Mucosa of descending colon (tissue), 3 donors: ENCODE measurements around the gene S100PBP. TPM values are rescaled to one million over a fixed set of nuclear protein-coding genes. Genes with fewer than 3 reads are reported as not detected.

ENCODE experiments used
- ATAC-seq: fragments of 200-7000 bp; cut with Tn5 transposase; one replicate; pipeline ENCODE4 v1.9.1; 2020; ENCODE audit warnings: mild to moderate bottlenecking, moderate library complexity
- DNase-seq, 3 donors: peaks; one replicate each; pipeline ENCODE4 v3.0.0-alpha.2; 2020
- H3K36me3 ChIP-seq: fragments of 200-600 bp; one replicate; pipeline ENCODE4 v1.8.0; 2021; ENCODE audit warnings: low read depth, mild to moderate bottlenecking
- H3K4me1 ChIP-seq: fragments of 200-600 bp; one replicate; pipeline ENCODE4 v1.8.0; 2021; ENCODE audit warnings: low read depth, mild to moderate bottlenecking
- H3K4me3 ChIP-seq: fragments of 200-600 bp; one replicate; pipeline ENCODE4 v1.8.0; 2021; ENCODE audit warnings: mild to moderate bottlenecking
- H3K9me3 ChIP-seq: fragments of 200-600 bp; one replicate; pipeline ENCODE4 v1.8.0; 2021; ENCODE audit warnings: mild to moderate bottlenecking
- CTCF ChIP-seq: fragments of 200-600 bp; IDR thresholded peaks from one replicate; pipeline ENCODE4 v1.8.0; 2022; ENCODE audit warnings: antibody characterized with exemption, mild to moderate bottlenecking
- intact Hi-C, 2 donors: fragments of 100-400 bp; cut with DNase I in 1 of 2; cut with micrococcal nuclease in 1 of 2; formaldehyde crosslinking; loops; one replicate each; pipeline versions ENCODE4 v1.11.0 to v1.11.1; 2022; cut with DNase I, micrococcal nuclease
- total RNA-seq, 3 donors: library from RNA; stranded (reverse); fragmentation: NEBNext Ultra II Directional in 2 of 3; extraction: Animal tissue kit (Norgen Biotek cat#: 25700) in 2 of 3; gene quantifications; one replicate each; pipeline versions ENCODE4 v1.2.1 to v1.2.4, GENCODE V29; 2021 to 2023
- donor health status: DM: no; HTN: no; CAD: no; lungs with moderate emphysema.
- donor health status: DM: no; HTN: no; CAD: no.
- donor health status: DM: no; HTN: yes; CAD: no.

The S100PBP gene
- total RNA-seq, 3 donors from 2014 or later, result 23.7 to 38.8 (median 31.0) TPM

- Histone ChIP-seq H3K4me3 (no peak overlapping the region), H3K36me3 (no peaks in the 10 kb centered on the region), H3K9me3 (no peaks in the 10 kb centered on the region), H3K4me1 (no peaks in the 10 kb centered on the region)
- ATAC-seq (no peak), DNase-seq (no peak)
- TF ChIP-seq CTCF, result no peak
- intact Hi-C loops, result no loop called here
These were observed 45.9 kb downstream of the S100PBP start for GRCh38 chr1:32863218-32863880.

DNA sequence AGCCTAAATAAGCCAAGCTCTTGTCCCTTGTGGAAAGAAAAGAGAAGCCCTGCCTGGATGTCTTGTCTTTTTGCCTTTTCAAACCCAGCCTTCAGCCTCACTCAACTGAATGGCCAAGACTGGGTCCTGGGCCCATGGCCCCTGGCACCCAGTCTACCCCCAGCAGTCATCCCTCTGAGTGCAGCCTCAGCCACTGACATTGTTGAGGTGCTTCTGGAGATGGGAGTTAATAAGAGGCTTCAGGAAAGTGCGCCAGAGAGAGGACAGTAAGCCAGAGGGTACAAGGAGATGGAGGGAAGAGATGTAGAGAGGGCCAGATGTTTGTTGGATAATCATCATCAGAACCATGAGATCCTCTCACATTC is 46.4 kb downstream of the S100PBP start:
- intact Hi-C loops, result no loop called here
- H3K4me3 ChIP-seq, result no peak overlapping the region
- H3K9me3 ChIP-seq, result no peaks in the 10 kb centered on the region
- H3K36me3 ChIP-seq, result no peaks in the 10 kb centered on the region
- H3K4me1 ChIP-seq, result no peaks in the 10 kb centered on the region
- TF ChIP-seq CTCF, result no peak
- DNase-seq (no peak), ATAC-seq (no peak)

DNA sequence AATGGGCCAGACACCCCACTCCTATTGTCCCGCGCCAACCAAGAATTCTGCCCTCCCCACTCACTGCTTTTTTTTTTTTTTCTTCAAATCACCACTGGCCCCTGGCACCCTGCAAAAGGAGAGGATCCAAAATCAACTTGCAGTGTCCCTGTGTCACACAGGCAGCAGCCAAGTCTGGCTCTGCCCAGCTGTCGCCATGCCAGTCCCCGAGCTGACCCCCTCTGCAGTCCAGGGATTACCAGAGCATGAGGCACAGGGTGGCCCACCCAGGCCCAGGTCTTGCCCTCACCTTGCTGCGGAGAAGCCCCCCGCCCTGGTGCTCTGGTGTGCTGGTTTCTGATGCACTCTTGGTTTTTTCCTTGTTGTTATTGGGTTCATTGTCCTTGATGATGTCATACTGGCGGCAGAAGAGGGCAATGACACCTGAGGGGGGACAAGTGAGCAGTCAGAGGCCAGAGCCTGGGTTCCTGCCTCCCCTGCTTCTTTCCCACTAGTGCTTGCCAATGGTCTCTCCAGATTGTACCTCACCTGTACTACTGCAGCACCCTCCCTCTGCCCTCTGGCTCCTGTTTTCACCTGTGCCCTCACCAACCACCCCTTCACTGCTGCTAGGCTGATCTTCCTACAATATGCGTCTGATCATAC is 47.0 kb downstream of the S100PBP start:
- intact Hi-C loops, result no loop called here
- ATAC-seq, result no peak
- Histone ChIP-seq H3K4me3 (no peak overlapping the region), H3K9me3 (no peaks in the 10 kb centered on the region), H3K4me1 (no peaks in the 10 kb centered on the region), H3K36me3 (no peaks in the 10 kb centered on the region)
- DNase-seq, result no peak
- TF ChIP-seq CTCF, result no peak

- no peak for ATAC-seq
- H3K9me3 ChIP-seq, result no peaks in the 10 kb centered on the region
- H3K4me3 ChIP-seq, result no peak overlapping the region
- no peak for TF ChIP-seq CTCF
- intact Hi-C loops, result no loop called here
- H3K4me1 ChIP-seq, result no peaks in the 10 kb centered on the region
- H3K36me3 ChIP-seq, result no peaks in the 10 kb centered on the region
- no peak for DNase-seq
These were observed 48.4 kb downstream of the S100PBP start for GRCh38 chr1:32865639-32866405.

GRCh38 chr1:32867151-32867550 is 49.7 kb downstream of the S100PBP start:
- ATAC-seq, result no peak
- DNase-seq, result no peak
- Histone ChIP-seq H3K4me1 (peaks cover 2% of the 10 kb centered on the region), H3K9me3 (no peaks in the 10 kb centered on the region), H3K36me3 (no peaks in the 10 kb centered on the region), H3K4me3 (no peak overlapping the region)
- no peak for TF ChIP-seq CTCF
- intact Hi-C loops, result no loop called here
